ENCODE measurements around the gene SFXN3. TPM values are rescaled to one million over a fixed set of nuclear protein-coding genes. Genes with fewer than 3 reads are reported as not detected.

The SFXN3 gene
- total and polyA plus RNA-seq, 2 of the 13 experiments (the other 11 are each of a cell fraction or from before 2014, with no cell fraction given), result 16.8 to 71.5 TPM

- TF ChIP-seq SP4 (CRISPR knock-in tag; IDR thresholded peaks at IDR 0.05) (no peak), ZBTB43 (CRISPR knock-in tag; conservative IDR thresholded peaks at IDR 0.05) (no peak), DNMT1 (CRISPR knock-in tag; IDR thresholded peaks at IDR 0.05) (no peak), KDM6A (CRISPR knock-in tag; IDR thresholded peaks at IDR 0.05; ENCODE audit: low read depth) (0 out of 2 replicates have a peak, but pooled peaks have one; percentile 31), ZNF225 (CRISPR knock-in tag; IDR thresholded peaks at IDR 0.05) (no peak), ZC3H4 (CRISPR knock-in tag; IDR thresholded peaks at IDR 0.05; ENCODE audit: borderline replicate concordance) (peak; percentile 33; the same call in 1 of the 2 replicates), NR2C2 (CRISPR knock-in tag; IDR thresholded peaks at IDR 0.05; ENCODE audit: borderline replicate concordance) (no peak), NR2F6 (IDR thresholded peaks at IDR 0.05) (no peak), NR2F6 (CRISPR knock-in tag; IDR thresholded peaks at IDR 0.05) (peak; percentile 38; the same call in 1 of the 2 replicates), UBTF (CRISPR knock-in tag; IDR thresholded peaks at IDR 0.05) (0 out of 2 replicates have a peak, but pooled peaks have one; percentile 12), U2AF1 (optimal IDR thresholded peaks at IDR 0.05; ENCODE audit: low read depth, low read length) (no peak), ETV5 (CRISPR knock-in tag; IDR thresholded peaks at IDR 0.05; ENCODE audit: borderline replicate concordance) (peak; percentile 74), SP1 (IDR thresholded peaks at IDR 0.05) (no peak), SP1 (CRISPR knock-in tag; IDR thresholded peaks at IDR 0.05) (no peak), ZNF142 (CRISPR knock-in tag; IDR thresholded peaks at IDR 0.05) (0 out of 2 replicates have a peak, but pooled peaks have one; percentile 18), REPIN1 (CRISPR knock-in tag; IDR thresholded peaks at IDR 0.05; ENCODE audit: borderline replicate concordance, low read depth) (no peak), GZF1 (CRISPR knock-in tag; IDR thresholded peaks at IDR 0.05) (no peak), LCORL (IDR thresholded peaks at IDR 0.05) (no peak), LCORL (CRISPR knock-in tag; IDR thresholded peaks at IDR 0.05) (no peak), CCAR2 (optimal IDR thresholded peaks at IDR 0.05; ENCODE audit: low read depth, low read length) (no peak), NFATC3 (CRISPR knock-in tag; IDR thresholded peaks at IDR 0.05) (no peak)
Measured at GRCh38 chr10:101063548-101064414, 32.7 kb downstream of the SFXN3 start (continued).
